ENCODE data around the gene NIT2. TPM values are rescaled to one million over a fixed set of nuclear protein-coding genes. Genes with fewer than 3 reads are reported as not detected.

The NIT2 gene
- total and polyA plus RNA-seq, 2 experiments from 2014 or later = 35.6 to 84.0 TPM

DNA sequence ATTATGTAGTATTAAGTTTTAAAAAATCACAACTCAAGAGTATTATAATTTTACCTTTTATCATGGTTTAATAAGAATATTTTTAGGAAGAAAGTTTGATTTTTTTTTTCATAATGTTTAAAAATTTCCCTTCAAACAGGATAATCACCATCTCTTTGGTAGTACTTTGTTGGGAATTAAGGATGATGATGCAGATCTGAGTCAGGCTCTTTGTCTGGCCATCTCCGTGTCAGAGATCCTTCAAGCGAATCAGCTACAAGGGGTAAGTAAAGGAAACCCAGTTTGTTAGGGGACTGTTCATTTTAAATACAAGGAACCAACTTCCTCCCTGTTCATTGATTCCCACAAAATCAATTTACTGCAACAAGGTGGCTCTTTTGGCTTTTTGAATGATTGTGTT lies 36.8 kb upstream of the NIT2 start:
- peaks cover 70% of the 10 kb centered on the region for H3K36me3 ChIP-seq (ENCODE audit: low read depth)
- H3K27me3 ChIP-seq (replicated peaks; ENCODE audit: insufficient read depth) = no peaks in the 10 kb centered on the region
- no peak overlapping the region for H3K4me2 ChIP-seq (ENCODE audit: unreplicated experiment)
- peaks cover 22% of the 10 kb centered on the region for H3F3A ChIP-seq (ENCODE audit: insufficient read depth)
- no peaks in the 10 kb centered on the region for H4K20me1 ChIP-seq (ENCODE audit: insufficient read depth)
- no peak overlapping the region for H3K4me3 ChIP-seq
- in situ Hi-C loops (cut with MboI) = no loop called here
- WGBS, 2 experiments (ENCODE audit: low coverage in 1 of 2, low lambda C conversion rate in 2 of 2, missing lambda C conversion rate in 2 of 2) = 17 to 20% methylated on average over 2 of the region's 2 CpGs
- H3K9me2 ChIP-seq (ENCODE audit: insufficient read depth) = no peaks in the 10 kb centered on the region
- no peaks in the 10 kb centered on the region for H3K9me3 ChIP-seq (ENCODE audit: low read depth)
- peaks cover 13% of the 10 kb centered on the region for H3K4me1 ChIP-seq (ENCODE audit: insufficient read depth)
- peaks cover 49% of the 10 kb centered on the region for H3K79me2 ChIP-seq (ENCODE audit: insufficient read depth)
- TF ChIP-seq EZH2phosphoT487 (IDR thresholded peaks at IDR 0.05; ENCODE audit: insufficient read depth, low read depth) (no peak), EZH2 (IDR thresholded peaks at IDR 0.05; ENCODE audit: insufficient read depth, poor library complexity, severe bottlenecking) (no peak)
- H3K9ac ChIP-seq = no peak overlapping the region
- no peak overlapping the region for H2AFZ ChIP-seq
- H3K27ac ChIP-seq = peak overlapping the region; percentile 16
- DNase-seq = peak; percentile 68

- DNase-seq = no peak
- H3K4me1 ChIP-seq (ENCODE audit: insufficient read depth) = peaks cover 13% of the 10 kb centered on the region
- in situ Hi-C loops (cut with MboI) = no loop called here
Observed at GRCh38 chr3:100299016-100299415, 35.5 kb upstream of the NIT2 start.

DNA sequence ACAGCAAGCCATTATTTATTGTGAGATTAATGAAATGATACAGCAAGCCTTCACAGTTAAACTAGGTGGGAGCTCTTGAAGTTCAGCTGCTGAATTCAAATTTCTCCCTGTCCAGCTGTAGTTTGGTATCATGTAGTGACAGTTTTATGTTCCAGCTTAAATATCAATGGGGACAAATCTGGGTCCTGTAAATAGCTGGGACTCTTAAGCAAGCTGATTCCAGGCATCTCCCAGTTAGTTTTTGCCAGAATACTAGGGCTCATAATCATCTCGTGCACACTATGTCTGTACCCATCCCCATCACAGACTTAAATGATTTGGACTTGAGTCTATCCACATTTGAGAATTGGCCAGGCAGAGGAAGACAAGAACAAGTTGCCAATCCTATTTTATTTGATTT lies 27.9 kb upstream of the NIT2 start:
- no peak overlapping the region for H2AFZ ChIP-seq
- in situ Hi-C loops (cut with MboI) = no loop called here
- H3K4me1 ChIP-seq (ENCODE audit: insufficient read depth) = no peaks in the 10 kb centered on the region; the same call in 1 of the 2 replicates
- no peaks in the 10 kb centered on the region for H4K20me1 ChIP-seq (ENCODE audit: insufficient read depth)
- H3K36me3 ChIP-seq (ENCODE audit: low read depth) = peaks cover 62% of the 10 kb centered on the region
- no peak overlapping the region for H3K27ac ChIP-seq
- peaks cover 21% of the 10 kb centered on the region; the same call in 1 of the 2 replicates for H3F3A ChIP-seq (ENCODE audit: insufficient read depth)
- TF ChIP-seq EZH2phosphoT487 (IDR thresholded peaks at IDR 0.05; ENCODE audit: insufficient read depth, low read depth) (no peak), EZH2 (IDR thresholded peaks at IDR 0.05; ENCODE audit: insufficient read depth, poor library complexity, severe bottlenecking) (no peak)
- 25 to 44% methylated on average over 1 of the region's 1 CpG for WGBS, 2 experiments (ENCODE audit: low coverage in 1 of 2, low lambda C conversion rate in 2 of 2, missing lambda C conversion rate in 2 of 2)
- no peak overlapping the region for H3K4me2 ChIP-seq (ENCODE audit: unreplicated experiment)
- H3K9me2 ChIP-seq (ENCODE audit: insufficient read depth) = no peaks in the 10 kb centered on the region
- H3K79me2 ChIP-seq (ENCODE audit: insufficient read depth) = peaks cover 28% of the 10 kb centered on the region; the same call in 1 of the 2 replicates
- no peak overlapping the region for H3K9ac ChIP-seq
- no peak overlapping the region for H3K4me3 ChIP-seq
- DNase-seq = no peak
- H3K27me3 ChIP-seq (replicated peaks; ENCODE audit: insufficient read depth) = no peaks in the 10 kb centered on the region
- no peaks in the 10 kb centered on the region for H3K9me3 ChIP-seq (ENCODE audit: low read depth)

More at GRCh38 chr3:100299016-100299415, 35.5 kb upstream of the NIT2 start:
- Histone ChIP-seq H3F3A (ENCODE audit: insufficient read depth) (peaks cover 22% of the 10 kb centered on the region), H3K9ac (no peak overlapping the region), H3K36me3 (ENCODE audit: low read depth) (peaks cover 63% of the 10 kb centered on the region), H3K79me2 (ENCODE audit: insufficient read depth) (peaks cover 49% of the 10 kb centered on the region), H3K27ac (no peak overlapping the region), H3K9me2 (ENCODE audit: insufficient read depth) (no peaks in the 10 kb centered on the region), H3K9me3 (ENCODE audit: low read depth) (no peaks in the 10 kb centered on the region), H3K4me3 (no peak overlapping the region), H3K4me2 (ENCODE audit: unreplicated experiment) (no peak overlapping the region), H4K20me1 (ENCODE audit: insufficient read depth) (no peaks in the 10 kb centered on the region), H2AFZ (no peak overlapping the region), H3K27me3 (replicated peaks; ENCODE audit: insufficient read depth) (no peaks in the 10 kb centered on the region)
- WGBS, 2 experiments (ENCODE audit: low coverage in 1 of 2, low lambda C conversion rate in 2 of 2, missing lambda C conversion rate in 2 of 2) = 97 to 98% methylated on average over 4 of the region's 4 CpGs
- no peak for TF ChIP-seq EZH2 (IDR thresholded peaks at IDR 0.05; ENCODE audit: insufficient read depth, poor library complexity, severe bottlenecking)
- no peak for TF ChIP-seq EZH2phosphoT487 (IDR thresholded peaks at IDR 0.05; ENCODE audit: insufficient read depth, low read depth)

DNA sequence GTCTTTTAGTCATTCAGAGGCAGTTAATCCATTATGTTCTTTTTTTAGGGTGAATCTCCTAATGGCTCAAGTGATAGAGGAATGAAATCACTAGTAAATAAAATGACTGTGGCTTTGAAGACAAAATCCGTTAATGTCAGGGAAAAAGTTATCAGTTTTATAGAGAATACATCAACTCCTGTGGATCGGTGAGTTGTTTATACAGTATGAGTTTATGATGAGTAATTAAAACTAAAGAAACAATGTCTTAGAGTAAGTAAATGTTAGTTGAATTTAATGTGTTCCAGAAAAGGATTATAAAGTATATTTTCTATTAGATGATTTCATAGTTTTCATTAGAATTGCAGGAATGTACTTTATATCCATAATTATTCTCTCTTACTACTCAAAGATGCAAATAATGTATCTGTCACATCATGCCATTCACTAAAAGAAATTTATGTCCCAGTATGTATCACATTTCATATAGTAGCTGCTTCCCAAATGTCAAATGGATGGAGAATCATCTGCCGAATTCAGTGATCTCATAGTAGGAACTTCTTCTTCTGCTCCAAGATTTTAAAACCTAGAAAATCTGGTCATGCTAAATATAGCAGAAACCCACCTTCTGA lies 24.1 kb upstream of the NIT2 start:
- H3F3A ChIP-seq (ENCODE audit: insufficient read depth) = peaks cover 25% of the 10 kb centered on the region
- no peaks in the 10 kb centered on the region for H3K27me3 ChIP-seq (replicated peaks; ENCODE audit: insufficient read depth)
- H3K79me2 ChIP-seq (ENCODE audit: insufficient read depth) = 0 out of 2 replicates have a peak, but pooled peaks cover 8% of the 10 kb centered on the region
- 72 to 76% methylated on average over 3 of the region's 3 CpGs for WGBS, 2 experiments (ENCODE audit: low coverage in 1 of 2, low lambda C conversion rate in 2 of 2, missing lambda C conversion rate in 2 of 2)
- DNase-seq = no peak
- H3K4me1 ChIP-seq (ENCODE audit: insufficient read depth) = no peaks in the 10 kb centered on the region; the same call in 1 of the 2 replicates
- in situ Hi-C loops (cut with MboI) = no loop called here
- peaks cover 51% of the 10 kb centered on the region for H3K36me3 ChIP-seq (ENCODE audit: low read depth)
- H3K4me2 ChIP-seq (ENCODE audit: unreplicated experiment) = peak overlapping the region; percentile 1
- TF ChIP-seq EZH2 (IDR thresholded peaks at IDR 0.05; ENCODE audit: insufficient read depth, poor library complexity, severe bottlenecking) = no peak
- TF ChIP-seq EZH2phosphoT487 (IDR thresholded peaks at IDR 0.05; ENCODE audit: insufficient read depth, low read depth) = no peak
- no peaks in the 10 kb centered on the region for H3K9me2 ChIP-seq (ENCODE audit: insufficient read depth)
- no peak overlapping the region for H3K4me3 ChIP-seq
- H3K9ac ChIP-seq = 0 out of 2 replicates have a peak overlapping the region, but pooled peaks have one; percentile 0
- H4K20me1 ChIP-seq (ENCODE audit: insufficient read depth) = no peaks in the 10 kb centered on the region
- H3K9me3 ChIP-seq (ENCODE audit: low read depth) = no peaks in the 10 kb centered on the region
- no peak overlapping the region for H2AFZ ChIP-seq
- no peak overlapping the region for H3K27ac ChIP-seq
